ENCODE results near the gene DCANP1. TPM values are rescaled to one million over a fixed set of nuclear protein-coding genes. Genes with fewer than 3 reads are reported as not detected.

The DCANP1 gene
- total RNA-seq, 6 experiments from 2014 or later = not detected

DNA sequence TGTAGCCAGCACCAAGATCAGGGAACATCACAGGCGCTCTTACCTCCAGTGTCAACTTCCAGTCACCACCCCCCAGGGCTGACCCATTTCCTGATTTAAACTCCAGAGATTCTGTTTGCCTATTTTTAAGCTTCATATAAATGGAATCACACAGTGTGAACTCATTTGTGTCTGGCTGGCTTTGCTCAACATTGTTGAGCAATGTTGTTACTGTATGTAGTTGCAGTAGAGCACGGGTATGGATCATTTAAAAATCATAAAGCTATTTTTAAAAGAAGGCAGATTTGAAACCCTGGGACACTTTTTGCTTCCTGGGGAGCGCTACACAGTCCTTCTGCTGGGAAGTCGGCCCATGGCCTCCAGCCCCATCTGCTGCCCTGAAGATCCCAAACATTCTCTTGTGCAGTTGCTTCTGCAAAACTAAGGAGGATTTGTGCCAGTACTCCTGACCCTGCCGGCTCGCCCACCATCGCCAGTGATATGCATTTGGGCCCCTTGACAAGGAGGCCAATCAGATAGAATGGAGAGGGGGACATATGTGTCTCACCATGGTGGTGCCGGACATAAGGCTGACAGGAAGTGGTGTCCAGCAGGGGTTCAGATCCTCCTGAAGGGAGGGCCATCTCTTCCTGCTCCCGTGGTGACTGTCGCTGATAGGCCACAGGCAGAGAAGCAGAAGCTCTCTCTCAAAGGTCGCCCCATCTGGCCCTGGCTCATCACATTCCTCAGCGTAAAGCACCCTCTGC, 13.3 kb downstream of the DCANP1 start:
- Mint-ChIP-seq H3K27me3 (ENCODE audit: insufficient read depth) (no peaks in the 10 kb centered on the region), H3K4me3 (peak overlapping the region; percentile 9; the same call in 1 of the 2 replicates), H3K4me1 (ENCODE audit: low read depth) (peaks cover 54% of the 10 kb centered on the region), H3K9me3 (peaks cover 7% of the 10 kb centered on the region), H3K27ac (peak overlapping the region; percentile 54), H3K36me3 (ENCODE audit: low read depth) (peaks cover 7% of the 10 kb centered on the region)
- peak; percentile 47 for DNase-seq
- no peak for TF ChIP-seq CTCF (IDR thresholded peaks at IDR 0.05)

GRCh38 chr5:135432113-135432512, 15.0 kb downstream of the DCANP1 start:
- Mint-ChIP-seq H3K36me3 (ENCODE audit: low read depth) (peaks cover 15% of the 10 kb centered on the region), H3K4me1 (ENCODE audit: low read depth) (peaks cover 37% of the 10 kb centered on the region), H3K9me3 (peaks cover 16% of the 10 kb centered on the region), H3K27ac (no peak overlapping the region), H3K27me3 (ENCODE audit: insufficient read depth) (no peaks in the 10 kb centered on the region), H3K4me3 (no peak overlapping the region)
- no peak for TF ChIP-seq CTCF (IDR thresholded peaks at IDR 0.05)
- DNase-seq = no peak

DNA sequence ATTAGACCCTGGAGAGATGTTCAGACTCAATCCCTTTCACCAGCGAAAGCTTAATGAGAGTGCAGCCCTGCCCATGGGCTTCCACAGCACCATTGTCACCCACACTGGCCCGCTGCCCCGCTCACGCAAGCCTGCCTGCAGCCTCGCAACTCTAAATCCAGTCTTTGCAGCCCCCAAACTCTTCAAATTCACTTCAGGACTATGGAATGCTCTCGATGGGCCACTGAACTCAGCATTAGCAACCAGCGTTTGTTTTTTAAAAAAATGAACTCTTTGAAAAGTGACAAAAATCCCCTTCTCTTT, 17.1 kb downstream of the DCANP1 start:
- no peak overlapping the region for H3K4me3 Mint-ChIP-seq

GRCh38 chr5:135429301-135430134, 17.6 kb downstream of the DCANP1 start:
- DNase-seq = no peak
- no peak for TF ChIP-seq CTCF (IDR thresholded peaks at IDR 0.05)
- Mint-ChIP-seq H3K9me3 (peaks cover 16% of the 10 kb centered on the region), H3K4me1 (ENCODE audit: low read depth) (peaks cover 25% of the 10 kb centered on the region), H3K27me3 (ENCODE audit: insufficient read depth) (no peaks in the 10 kb centered on the region), H3K27ac (no peak overlapping the region), H3K36me3 (ENCODE audit: low read depth) (peaks cover 15% of the 10 kb centered on the region), H3K4me3 (no peak overlapping the region)

More for the DNA sequence above, 17.1 kb downstream of the DCANP1 start:
- DNase-seq = no peak
- Mint-ChIP-seq H3K9me3 (peaks cover 16% of the 10 kb centered on the region), H3K27me3 (ENCODE audit: insufficient read depth) (no peaks in the 10 kb centered on the region), H3K27ac (no peak overlapping the region), H3K4me1 (ENCODE audit: low read depth) (peaks cover 31% of the 10 kb centered on the region), H3K36me3 (ENCODE audit: low read depth) (peaks cover 15% of the 10 kb centered on the region)
- no peak for TF ChIP-seq CTCF (IDR thresholded peaks at IDR 0.05)

DNA sequence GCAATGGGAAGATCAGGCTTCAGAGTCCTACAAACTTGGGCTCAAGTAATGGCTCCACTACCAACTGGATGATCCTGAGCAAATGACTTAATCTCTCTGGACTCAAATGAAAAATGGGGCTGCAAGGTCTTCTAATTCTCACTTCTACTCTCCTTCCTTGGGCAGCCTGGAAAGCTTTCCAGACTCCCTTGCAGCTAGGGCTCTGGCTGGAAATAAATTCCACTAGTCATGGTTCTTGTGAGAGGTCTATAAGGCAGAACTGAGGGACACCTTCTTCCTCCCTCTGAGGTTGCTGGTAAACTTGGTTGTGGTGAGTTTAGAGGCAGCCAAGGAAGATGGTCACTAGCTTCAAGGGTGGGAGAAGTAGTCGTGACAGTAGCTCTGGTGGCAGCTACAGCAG, 18.6 kb downstream of the DCANP1 start:
- H3K36me3 Mint-ChIP-seq (ENCODE audit: low read depth) = peaks cover 15% of the 10 kb centered on the region
- H3K27me3 Mint-ChIP-seq (ENCODE audit: insufficient read depth) = no peaks in the 10 kb centered on the region
- no peak overlapping the region for H3K27ac Mint-ChIP-seq
- no peak overlapping the region for H3K4me3 Mint-ChIP-seq
- DNase-seq = no peak
- H3K9me3 Mint-ChIP-seq = peaks cover 16% of the 10 kb centered on the region
- no peak for TF ChIP-seq CTCF (IDR thresholded peaks at IDR 0.05)
- peaks cover 21% of the 10 kb centered on the region for H3K4me1 Mint-ChIP-seq (ENCODE audit: low read depth)

All from HFFc6 (cell line).